Choroid plexus epithelial cell (primary cell): Measurements from ENCODE around the gene TFPT.

ENCODE experiments used
- DNase-seq: peaks from one replicate; pipeline ENCODE4 v3.0.0-alpha.2; 2010; ENCODE audit warnings: low read depth
- H3K4me3 ChIP-seq: 2 replicates; pipeline ENCODE4 v1.5.1; 2011; ENCODE audit warnings: low read depth, mild to moderate bottlenecking, control low read depth, low read length, moderate library complexity
- CTCF ChIP-seq: conservative IDR thresholded peaks from 2 replicates; pipeline ENCODE4 v1.5.1; 2011; ENCODE audit warnings: low read depth, mild to moderate bottlenecking, control low read depth, inconsistent platforms, low read length, moderate library complexity

Gene TFPT

GRCh38 chr19:54115109-54116063 is at the start of gene TFPT, which contains the start of gene PRPF31:
TSS of gene TFPT (minus strand) at chr19:54115657. CDS start at chr19:54115269, 388 bp downstream.
TSS of gene PRPF31 (plus strand) at chr19:54115754. CDS start at chr19:54118279, 2,525 bp downstream.
- peak within 1 kb of the TSS; percentile 81 for H3K4me3 ChIP-seq
- no peak for TF ChIP-seq CTCF
- DNase-seq = peak; percentile 99

- H3K4me3 ChIP-seq = no peak overlapping the region
- TF ChIP-seq CTCF = no peak
- no peak for DNase-seq
These were observed 49.8 kb upstream of the TFPT start for GRCh38 chr19:54165222-54165621.

- H3K4me3 ChIP-seq = no peak overlapping the region
- DNase-seq = peak; percentile 47
- TF ChIP-seq CTCF = no peak
These were observed 49.1 kb upstream of the TFPT start for GRCh38 chr19:54164369-54165068.

GRCh38 chr19:54162884-54163283 is 47.4 kb upstream of the TFPT start:
- DNase-seq = no peak
- H3K4me3 ChIP-seq = no peak overlapping the region
- TF ChIP-seq CTCF = no peak

- TF ChIP-seq CTCF = no peak
- peak; percentile 76 for DNase-seq
These were observed 46.9 kb upstream of the TFPT start for GRCh38 chr19:54162241-54162805.

GRCh38 chr19:54160854-54161253 is 45.4 kb upstream of the TFPT start:
- no peak for DNase-seq
- no peak for TF ChIP-seq CTCF
- H3K4me3 ChIP-seq = no peak overlapping the region

More at GRCh38 chr19:54162241-54162805, 46.9 kb upstream of the TFPT start:
- peak overlapping the region; percentile 61 for H3K4me3 ChIP-seq
